Neural progenitor cell (in vitro differentiated cells): Measurements from ENCODE around the gene POSTN. TPM values are rescaled to one million over a fixed set of nuclear protein-coding genes. Genes with fewer than 3 reads are reported as not detected.

Source experiments
- DNase-seq: peaks from one replicate; pipeline ENCODE4 v3.0.0-alpha.2; 2016; ENCODE audit warnings: low spot score
- H2AFZ ChIP-seq: fragments of 200-600 bp; sonication (generic); replicated peaks from 2 replicates; pipeline ENCODE4 v1.6.1; 2016; ENCODE audit warnings: antibody characterized with exemption
- H3F3A ChIP-seq: fragments of 200-600 bp; sonication (generic); 2 replicates; pipeline ENCODE4 v1.6.1; 2016; ENCODE audit warnings: antibody characterized with exemption, low read depth
- H3K27ac ChIP-seq: fragments of 200-600 bp; sonication (generic); 2 replicates; pipeline ENCODE4 v1.5.1; 2016; ENCODE audit warnings: mild to moderate bottlenecking
- H3K27me3 ChIP-seq: fragments of 200-600 bp; sonication (generic); 2 replicates; pipeline ENCODE4 v1.6.1; 2016; ENCODE audit warnings: mild to moderate bottlenecking, moderate library complexity
- H3K36me3 ChIP-seq: fragments of 200-600 bp; sonication (generic); 2 replicates; pipeline ENCODE4 v1.5.1; 2016
- H3K4me1 ChIP-seq: fragments of 200-600 bp; sonication (generic); 2 replicates; pipeline ENCODE4 v1.6.1; 2016; ENCODE audit warnings: mixed run types
- H3K4me2 ChIP-seq: fragments of 200-600 bp; sonication (generic); 2 replicates; pipeline ENCODE4 v1.6.1; 2016
- H3K4me3 ChIP-seq: fragments of 200-600 bp; sonication (generic); 2 replicates; pipeline ENCODE4 v1.5.1; 2016
- H3K79me2 ChIP-seq: fragments of 200-600 bp; sonication (generic); 2 replicates; pipeline ENCODE4 v1.6.1; 2016; ENCODE audit warnings: low read depth
- H3K9ac ChIP-seq: fragments of 200-600 bp; sonication (generic); 2 replicates; pipeline ENCODE4 v1.6.1; 2016
- H3K9me3 ChIP-seq: fragments of 200-600 bp; sonication (generic); 2 replicates; pipeline ENCODE4 v1.5.1; 2016; ENCODE audit warnings: low read depth
- H4K20me1 ChIP-seq: fragments of 200-600 bp; sonication (generic); 2 replicates; pipeline ENCODE4 v1.6.1; 2016; ENCODE audit warnings: low read depth
- H3K27ac Mint-ChIP-seq: 3 replicates; pipeline ENCODE4 v1.8.0; 2021; ENCODE audit warnings: mixed read lengths
- H3K27me3 Mint-ChIP-seq: 2 replicates; pipeline ENCODE4 v1.8.0; 2022; ENCODE audit warnings: low read depth, mild to moderate bottlenecking, inconsistent platforms, moderate library complexity, mixed read lengths; ENCODE audit not compliant: insufficient read depth
- H3K36me3 Mint-ChIP-seq: 3 replicates; pipeline ENCODE4 v1.8.0; 2021; ENCODE audit warnings: mixed read lengths
- H3K4me1 Mint-ChIP-seq: 3 replicates; pipeline ENCODE4 v1.8.0; 2021; ENCODE audit warnings: mixed read lengths
- H3K4me3 Mint-ChIP-seq: 3 replicates; pipeline ENCODE4 v1.8.0; 2021; ENCODE audit warnings: mild to moderate bottlenecking, moderate library complexity, mixed read lengths
- H3K9me3 Mint-ChIP-seq: 3 replicates; pipeline ENCODE4 v1.8.0; 2020; ENCODE audit warnings: mixed read lengths
- CTCF ChIP-seq: fragments of 200-600 bp; sonication (generic); IDR thresholded peaks from 2 replicates; pipeline ENCODE4 v1.5.1; 2017; ENCODE audit warnings: antibody characterized with exemption, mild to moderate bottlenecking
- EZH2 ChIP-seq: fragments of 200-600 bp; sonication (generic); IDR thresholded peaks from 2 replicates; pipeline ENCODE4 v1.6.1; 2017; ENCODE audit warnings: antibody characterized with exemption, mild to moderate bottlenecking, moderate library complexity
- EZH2phosphoT487 ChIP-seq: fragments of 200-600 bp; sonication (generic); IDR thresholded peaks from 2 replicates; pipeline ENCODE4 v1.6.1; 2017; ENCODE audit warnings: antibody characterized with exemption
- total RNA-seq: library from RNA; depleted of rRNA; stranded (reverse); fragments of >200 nt; gene quantifications from 2 replicates; pipeline ENCODE4 v1.2.3, GENCODE V29; 2015; ENCODE audit warnings: low replicate concordance

Gene POSTN
- total RNA-seq, 1 donor from 2014 or later, result not detected

DNA sequence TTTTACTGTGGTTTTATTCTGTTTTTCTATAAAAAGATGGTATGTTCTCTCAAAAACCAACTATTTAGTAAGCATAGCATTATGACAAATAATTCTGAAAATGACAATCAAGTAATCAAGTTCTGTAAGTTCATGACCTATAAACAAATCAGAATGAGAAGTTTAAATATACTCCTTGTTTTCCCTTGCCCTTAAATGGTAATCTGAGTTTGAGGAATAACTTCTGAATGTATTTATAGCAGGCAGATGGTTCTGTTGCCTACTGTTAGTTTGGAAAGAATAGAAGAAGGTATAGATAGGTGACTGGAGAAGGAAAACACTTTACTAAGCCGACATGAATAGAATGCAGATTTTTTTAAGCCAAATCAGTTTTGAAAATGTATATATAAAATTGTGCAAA, 63.9 kb downstream of the POSTN start:
- no peak overlapping the region for H3K27ac Mint-ChIP-seq
- H4K20me1 ChIP-seq, result no peaks in the 10 kb centered on the region
- H3F3A ChIP-seq, result no peaks in the 10 kb centered on the region
- no peak for DNase-seq
- H3K27me3 Mint-ChIP-seq, result no peaks in the 10 kb centered on the region
- H2AFZ ChIP-seq, result no peak overlapping the region
- H3K4me3 ChIP-seq, result no peak overlapping the region
- TF ChIP-seq CTCF (no peak), EZH2phosphoT487 (no peak), EZH2 (no peak)
- H3K36me3 Mint-ChIP-seq, result no peaks in the 10 kb centered on the region
- H3K27me3 ChIP-seq, result no peaks in the 10 kb centered on the region
- H3K4me1 ChIP-seq, result no peaks in the 10 kb centered on the region
- no peak overlapping the region for H3K27ac ChIP-seq
- no peak overlapping the region for H3K4me3 Mint-ChIP-seq
- peaks cover 5% of the 10 kb centered on the region for H3K9me3 Mint-ChIP-seq
- no peak overlapping the region for H3K9ac ChIP-seq
- no peak overlapping the region for H3K4me2 ChIP-seq
- H3K36me3 ChIP-seq, result no peaks in the 10 kb centered on the region
- H3K79me2 ChIP-seq, result no peaks in the 10 kb centered on the region
- no peaks in the 10 kb centered on the region for H3K4me1 Mint-ChIP-seq
- no peaks in the 10 kb centered on the region for H3K9me3 ChIP-seq

DNA sequence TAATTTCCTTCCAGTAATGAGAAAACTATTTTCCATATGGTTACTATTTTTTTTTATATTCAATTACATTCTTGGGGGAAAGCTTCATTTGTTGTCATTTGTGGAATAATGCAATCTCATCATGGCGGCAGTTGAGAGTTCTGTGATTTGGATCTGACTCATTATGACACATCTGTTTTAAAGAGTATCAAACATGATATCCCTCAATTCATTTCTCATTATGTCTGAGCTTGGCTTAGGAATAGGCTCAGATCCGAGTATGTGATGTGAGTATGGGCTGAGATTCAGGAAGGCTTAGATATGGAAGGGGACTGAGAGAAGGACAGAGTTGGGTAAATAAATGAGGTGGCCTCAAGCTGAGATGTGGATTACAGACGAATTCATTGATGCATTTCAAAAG, 64.4 kb downstream of the POSTN start:
- H3K79me2 ChIP-seq, result no peaks in the 10 kb centered on the region
- Mint-ChIP-seq H3K4me3 (no peak overlapping the region), H3K27ac (no peak overlapping the region), H3K9me3 (peaks cover 5% of the 10 kb centered on the region), H3K36me3 (no peaks in the 10 kb centered on the region), H3K27me3 (no peaks in the 10 kb centered on the region), H3K4me1 (no peaks in the 10 kb centered on the region)
- TF ChIP-seq EZH2 (no peak), CTCF (no peak), EZH2phosphoT487 (no peak)
- H3K4me1 ChIP-seq, result no peaks in the 10 kb centered on the region
- H3K27me3 ChIP-seq, result no peaks in the 10 kb centered on the region
- no peak overlapping the region for H2AFZ ChIP-seq
- DNase-seq, result no peak
- H3F3A ChIP-seq, result no peaks in the 10 kb centered on the region
- no peak overlapping the region for H3K4me3 ChIP-seq
- no peaks in the 10 kb centered on the region for H3K9me3 ChIP-seq
- H4K20me1 ChIP-seq, result no peaks in the 10 kb centered on the region
- no peak overlapping the region for H3K9ac ChIP-seq
- no peaks in the 10 kb centered on the region for H3K36me3 ChIP-seq
- no peak overlapping the region for H3K4me2 ChIP-seq
- H3K27ac ChIP-seq, result no peak overlapping the region

DNA sequence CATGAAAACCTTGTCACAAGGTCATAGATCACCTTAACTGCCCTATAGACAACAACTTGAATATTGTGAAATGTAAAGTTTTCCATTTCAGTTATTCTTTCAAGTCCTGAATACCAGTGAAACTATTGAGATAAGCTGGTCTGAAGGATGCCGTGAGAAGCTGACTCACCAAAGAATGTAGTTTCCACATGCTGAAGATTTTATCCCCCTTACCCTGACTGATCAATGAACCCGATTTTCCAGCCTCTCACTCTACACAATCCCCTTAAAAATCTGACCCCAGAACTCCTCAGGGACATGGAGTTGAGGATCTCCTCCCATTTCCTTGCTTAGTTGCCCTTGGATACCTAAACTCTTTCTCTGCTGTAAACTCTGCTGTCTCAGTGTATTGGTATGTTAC, 67.5 kb downstream of the POSTN start:
- no peak overlapping the region for H3K27ac Mint-ChIP-seq
- H3K36me3 ChIP-seq, result no peaks in the 10 kb centered on the region
- no peak overlapping the region for H3K4me2 ChIP-seq
- no peaks in the 10 kb centered on the region for H3K79me2 ChIP-seq
- no peaks in the 10 kb centered on the region for H3F3A ChIP-seq
- H2AFZ ChIP-seq, result no peak overlapping the region
- H3K4me3 Mint-ChIP-seq, result no peak overlapping the region
- no peaks in the 10 kb centered on the region for H3K4me1 ChIP-seq
- H3K4me3 ChIP-seq, result no peak overlapping the region
- TF ChIP-seq EZH2 (no peak), CTCF (no peak), EZH2phosphoT487 (no peak)
- H3K27ac ChIP-seq, result no peak overlapping the region
- no peak overlapping the region for H3K9ac ChIP-seq
- no peaks in the 10 kb centered on the region for H4K20me1 ChIP-seq
- no peaks in the 10 kb centered on the region for H3K36me3 Mint-ChIP-seq
- no peaks in the 10 kb centered on the region for H3K9me3 ChIP-seq
- DNase-seq, result no peak
- no peaks in the 10 kb centered on the region for H3K27me3 ChIP-seq
- H3K27me3 Mint-ChIP-seq, result no peaks in the 10 kb centered on the region
- no peaks in the 10 kb centered on the region for H3K4me1 Mint-ChIP-seq
- H3K9me3 Mint-ChIP-seq, result peaks cover 5% of the 10 kb centered on the region
